Activated CD8-positive, alpha-beta memory T cell treated with anti-CD3 and anti-CD28 coated beads for 4 hours (primary cell): ENCODE results near the gene OSGEP.
"Not testable (repeated sequence)": the region's sequence is repeated elsewhere in the genome, so short reads cannot be mapped to it uniquely, and the experiment has no call there.

Source experiments
- DNase-seq, 2 donors: peaks; one replicate each; pipeline ENCODE4 v3.0.0-alpha.2; 2020; ENCODE audit warnings: low read depth in 2 of 2

Gene OSGEP

GRCh38 chr14:20469890-20470602 lies 15.4 kb upstream of the OSGEP start:
- DNase-seq = peak in 1 of 2 donors; percentile 38

DNA sequence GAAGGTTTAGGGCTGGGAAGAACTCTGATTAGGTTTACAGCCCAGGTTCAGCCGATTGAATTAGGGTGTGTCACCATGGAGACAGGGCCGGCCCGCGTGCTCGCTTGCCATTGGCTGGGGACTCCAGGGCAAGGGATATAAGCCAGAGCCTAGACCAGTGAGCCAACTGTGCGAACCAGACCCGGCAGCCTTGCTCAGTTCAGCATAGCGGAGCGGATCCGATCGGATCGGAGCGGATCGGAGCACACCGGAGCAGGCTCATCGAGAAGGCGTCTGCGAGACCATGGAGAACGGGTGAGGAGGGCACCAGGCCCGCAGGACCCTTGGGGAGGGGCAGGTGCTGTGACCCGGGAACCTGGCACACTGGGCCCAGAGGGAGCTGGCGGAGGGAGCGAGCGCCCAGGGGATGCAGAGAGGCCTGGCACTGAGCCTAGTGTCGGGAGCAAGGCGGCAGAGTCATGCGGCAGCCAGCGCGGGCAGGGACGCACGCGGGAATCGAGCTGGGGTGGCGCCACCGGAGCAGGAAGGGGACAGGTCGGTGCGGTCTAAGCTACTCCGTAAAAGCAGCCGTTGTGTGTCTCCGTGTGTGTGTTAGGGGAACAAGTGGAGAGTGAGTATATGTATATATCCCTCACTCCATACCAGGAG lies 14.8 kb upstream of the OSGEP start, which contains the start of gene PNP:
PNP (plus strand) TSS at position 165 of the 648 bp plus-strand sequence; CDS start at position 284, 119 bp downstream.
- DNase-seq = peak; percentile 71 to 79

DNA sequence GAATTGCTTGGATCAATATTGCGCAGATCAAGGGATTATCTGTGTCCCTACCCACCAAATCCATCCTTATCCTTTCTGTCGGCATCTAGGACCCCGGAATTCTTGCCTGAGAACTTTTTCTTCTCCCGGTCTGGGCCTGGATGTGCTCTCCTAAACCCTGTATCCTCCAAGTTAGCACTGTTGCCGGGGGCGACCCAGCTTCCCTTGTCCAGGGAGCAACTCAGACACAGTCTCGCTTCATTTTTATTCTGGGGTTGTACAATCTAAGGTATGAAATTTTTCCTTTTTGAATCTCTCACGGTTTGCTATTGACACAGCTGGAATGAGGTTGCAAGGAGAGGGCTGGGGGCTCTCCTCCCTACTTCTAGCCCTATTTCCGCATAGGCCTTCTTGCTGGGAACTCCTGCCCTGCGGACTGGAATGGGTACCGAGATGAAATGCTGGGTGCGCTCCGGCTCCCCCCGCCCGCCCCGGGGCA lies 14.2 kb upstream of the OSGEP start:
- DNase-seq = no peak

DNA sequence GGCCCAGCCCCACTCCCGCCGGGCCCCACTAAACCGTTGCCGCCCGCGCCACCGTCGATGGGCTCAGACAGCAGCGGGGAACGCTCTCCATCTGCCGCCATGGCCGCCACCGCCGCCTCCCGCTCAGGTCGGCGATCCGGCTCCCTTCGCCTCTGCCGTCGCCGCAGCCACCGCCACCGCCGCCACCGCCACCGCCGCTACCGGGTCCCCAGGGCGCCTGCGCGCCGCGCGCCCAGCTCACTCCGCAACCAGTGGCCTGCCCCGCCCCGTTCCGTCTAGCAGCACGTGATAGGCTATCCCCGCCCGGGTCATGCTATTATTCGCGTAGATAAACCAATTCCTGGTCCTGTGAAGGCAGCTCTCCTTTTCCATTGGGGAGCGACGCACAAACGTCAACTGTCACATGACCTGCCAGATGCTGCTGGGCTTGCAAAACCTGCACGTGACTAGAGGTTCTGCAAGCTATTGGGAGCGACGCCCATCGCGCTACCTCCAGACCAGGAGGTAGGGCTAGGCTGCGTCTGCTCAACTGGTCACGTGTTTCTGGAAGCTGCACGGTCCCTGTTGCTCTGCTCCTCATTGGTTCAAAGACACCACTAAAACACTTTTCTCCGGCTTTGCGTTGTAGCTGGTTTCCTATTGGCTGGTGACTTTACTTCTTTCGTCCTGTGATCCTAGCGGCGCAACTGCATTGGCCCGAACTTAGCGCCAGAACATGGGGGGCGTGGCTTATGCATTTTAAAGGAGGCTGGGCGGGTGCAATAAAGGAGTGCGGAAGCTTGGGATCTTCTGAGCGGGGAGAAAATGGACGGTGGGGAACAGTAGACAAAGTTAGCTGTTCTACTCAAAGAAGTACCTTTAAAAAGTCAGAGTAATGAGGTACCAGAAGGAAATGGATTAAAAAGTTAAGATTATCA lies 6.9 kb upstream of the OSGEP start, which contains the start of gene PIP4P1:
PIP4P1 (minus strand) TSS at position 210 of the 917 bp plus-strand sequence; CDS start at position 101, 109 bp downstream.
- peak; percentile 96 to 97 for DNase-seq

DNA sequence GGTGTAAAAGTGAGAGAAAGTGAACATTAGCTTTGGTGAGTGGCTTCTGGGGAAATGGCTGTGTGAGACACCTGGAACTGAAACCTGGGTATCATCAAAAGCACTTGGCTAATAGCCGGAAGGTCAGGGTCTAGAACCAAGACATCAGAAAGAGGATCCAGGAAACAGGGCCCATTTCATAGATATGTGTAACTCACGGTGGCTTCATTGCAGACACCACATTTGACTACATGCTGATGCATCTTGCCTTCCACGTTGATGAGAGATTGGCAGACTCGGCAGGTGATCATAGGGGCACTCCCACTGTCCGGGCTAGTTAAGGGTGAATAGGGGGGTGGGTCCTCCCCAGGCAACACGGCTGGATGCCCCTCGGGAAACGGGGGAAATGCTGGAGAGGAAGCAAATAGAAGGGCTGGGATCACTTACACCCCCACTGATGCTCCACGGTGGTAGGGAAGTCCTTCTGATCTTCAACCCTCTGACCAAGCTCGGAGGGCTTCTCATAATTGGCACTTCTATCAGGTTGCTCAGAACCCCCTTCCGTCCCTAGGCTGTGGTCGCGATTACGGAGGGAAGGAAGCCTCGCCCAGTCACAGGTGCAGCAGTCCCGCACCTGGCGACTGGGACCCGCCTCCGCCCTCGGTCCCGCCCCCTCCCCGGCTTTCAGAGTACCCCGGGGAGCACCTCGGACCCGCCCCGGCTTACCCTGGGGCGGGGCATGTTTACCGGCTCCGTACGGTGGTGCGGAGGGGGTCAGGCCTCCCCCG lies 6.0 kb upstream of the OSGEP start:
- DNase-seq = peak in 1 of 2 donors; percentile 26

- DNase-seq = no peak
These were observed 3.6 kb upstream of the OSGEP start for GRCh38 chr14:20458031-20458789.

DNA sequence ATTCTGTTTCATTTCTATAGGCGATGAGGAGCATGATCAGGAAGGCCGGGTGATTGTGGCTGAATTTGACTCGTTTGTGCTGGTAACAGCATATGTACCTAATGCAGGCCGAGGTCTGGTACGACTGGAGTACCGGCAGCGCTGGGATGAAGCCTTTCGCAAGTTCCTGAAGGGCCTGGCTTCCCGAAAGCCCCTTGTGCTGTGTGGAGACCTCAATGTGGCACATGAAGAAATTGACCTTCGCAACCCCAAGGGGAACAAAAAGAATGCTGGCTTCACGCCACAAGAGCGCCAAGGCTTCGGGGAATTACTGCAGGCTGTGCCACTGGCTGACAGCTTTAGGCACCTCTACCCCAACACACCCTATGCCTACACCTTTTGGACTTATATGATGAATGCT lies 2.4 kb upstream of the OSGEP start:
- DNase-seq = no peak

DNA sequence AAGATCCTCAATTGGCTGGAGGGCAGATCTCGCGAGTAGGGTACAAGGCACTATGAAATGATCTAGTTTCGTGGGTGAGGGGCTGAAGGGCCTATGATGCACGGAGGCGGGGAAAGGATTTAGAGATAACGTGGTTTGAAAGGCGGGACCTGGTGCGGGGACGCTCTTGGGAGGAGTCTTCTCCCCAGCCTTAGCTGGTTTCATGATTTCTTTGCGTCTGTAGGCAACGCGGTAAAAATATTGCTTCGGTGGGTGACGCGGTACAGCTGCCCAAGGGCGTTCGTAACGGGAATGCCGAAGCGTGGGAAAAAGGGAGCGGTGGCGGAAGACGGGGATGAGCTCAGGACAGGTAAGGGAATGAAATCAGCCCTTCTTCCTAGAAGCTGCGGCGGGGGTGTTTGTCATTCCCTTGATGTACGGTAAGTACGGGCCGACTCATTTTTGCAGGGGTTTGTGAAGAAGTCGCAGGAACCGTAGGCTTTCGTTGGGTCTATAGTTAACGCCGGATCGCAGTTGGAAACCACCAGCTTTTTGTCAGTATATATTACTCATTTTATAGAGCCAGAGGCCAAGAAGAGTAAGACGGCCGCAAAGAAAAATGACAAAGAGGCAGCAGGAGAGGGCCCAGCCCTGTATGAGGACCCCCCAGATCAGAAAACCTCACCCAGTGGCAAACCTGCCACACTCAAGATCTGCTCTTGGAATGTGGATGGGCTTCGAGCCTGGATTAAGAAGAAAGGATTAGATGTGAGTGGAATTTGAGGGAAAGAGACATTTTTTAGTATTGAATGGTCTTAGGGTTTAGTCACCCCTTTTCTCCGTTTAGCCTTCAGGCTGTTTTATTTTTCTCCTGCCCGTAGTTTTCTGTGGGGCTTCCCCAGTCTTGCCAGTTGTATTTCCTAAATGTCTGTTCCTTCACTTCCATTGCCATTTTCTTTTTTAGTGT lies 1.0 kb upstream of the OSGEP start:
- no peak for DNase-seq

- not testable (repeated sequence) for DNase-seq
These were observed 1.8 kb downstream of the OSGEP start for GRCh38 chr14:20452831-20453230.

DNA sequence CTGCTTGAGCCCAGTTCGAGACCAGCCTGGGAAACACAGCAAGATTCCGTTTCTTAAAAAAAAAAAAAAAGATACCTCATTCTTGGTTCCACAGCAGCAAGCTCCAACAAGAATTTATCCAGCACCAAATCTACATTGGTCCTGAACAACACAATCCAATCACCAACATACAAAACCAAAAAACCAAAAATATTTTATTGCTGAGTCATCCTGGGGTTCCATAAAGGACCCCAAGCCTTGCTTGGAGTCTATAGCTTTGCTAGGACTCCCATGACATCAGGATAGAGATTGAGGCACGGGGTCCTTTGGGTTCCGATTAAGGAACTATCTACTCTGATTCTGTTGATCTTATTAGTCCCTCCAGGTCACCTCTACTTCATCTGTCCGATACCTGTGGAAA lies 7.7 kb downstream of the OSGEP start:
- DNase-seq = no peak

GRCh38 chr14:20443650-20444049 lies 11.0 kb downstream of the OSGEP start:
- DNase-seq = not testable (repeated sequence)

DNA sequence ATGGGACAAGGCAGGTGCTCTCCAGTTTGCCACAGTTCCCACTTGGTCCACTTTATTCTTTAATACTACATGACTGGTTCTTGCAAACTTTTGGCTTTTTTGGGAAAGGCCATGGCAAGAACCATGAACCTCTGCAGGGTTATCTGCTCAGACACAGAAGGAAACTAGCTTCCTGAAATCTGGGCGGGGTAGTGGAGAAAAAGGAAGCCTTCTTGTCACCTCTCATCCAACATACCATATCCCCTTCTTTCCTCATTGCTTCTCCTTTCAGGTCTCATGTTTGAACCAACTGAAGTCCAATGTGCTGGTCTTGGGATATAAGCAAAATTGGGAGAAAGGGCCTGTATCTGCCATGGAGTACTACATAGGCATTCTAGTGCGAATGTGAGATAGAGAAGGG lies 13.2 kb downstream of the OSGEP start:
- DNase-seq = no peak

DNA sequence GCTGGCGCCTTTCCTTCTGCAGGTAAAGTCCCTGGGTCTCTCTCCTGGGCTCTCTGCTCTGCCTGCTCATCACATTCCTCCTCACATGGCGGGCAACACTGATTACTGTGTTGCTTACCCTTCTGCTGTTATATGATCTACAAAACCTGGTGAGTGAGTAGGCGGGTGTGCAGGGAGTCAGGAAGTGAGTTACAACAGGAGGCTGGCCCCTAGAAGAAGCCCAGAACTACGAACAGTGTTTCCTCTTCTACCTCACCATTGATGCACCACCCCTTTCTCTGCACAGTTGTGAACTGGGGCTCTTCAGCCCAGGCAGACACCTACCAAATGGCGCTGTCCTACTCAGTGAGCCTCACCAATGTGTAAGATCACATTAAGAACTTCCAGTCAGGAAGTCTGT lies 13.7 kb downstream of the OSGEP start:
- peak in 1 of 2 donors; percentile 19 for DNase-seq

DNA sequence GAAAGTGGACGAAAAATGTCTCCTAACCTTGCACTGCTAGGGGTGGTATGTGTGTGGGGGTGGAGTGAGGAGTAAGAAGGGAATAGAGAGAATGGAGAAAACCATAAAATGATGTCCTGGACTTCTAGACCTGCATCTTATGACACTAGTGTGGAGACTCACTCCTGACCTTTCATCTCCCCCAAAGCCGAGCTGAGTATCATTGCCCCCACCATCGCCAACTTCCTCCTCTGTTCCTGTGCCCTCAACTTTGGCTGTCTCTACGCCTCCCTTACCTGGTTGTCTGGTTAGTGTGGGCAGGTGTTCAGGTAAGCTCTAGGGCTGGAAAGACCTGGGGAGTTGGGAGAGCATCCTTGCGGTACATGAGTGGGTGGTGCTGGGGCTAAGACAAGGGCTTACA lies 14.1 kb downstream of the OSGEP start:
- DNase-seq = no peak

- DNase-seq = no peak
These were observed 15.9 kb downstream of the OSGEP start for GRCh38 chr14:20438664-20439063.

DNA sequence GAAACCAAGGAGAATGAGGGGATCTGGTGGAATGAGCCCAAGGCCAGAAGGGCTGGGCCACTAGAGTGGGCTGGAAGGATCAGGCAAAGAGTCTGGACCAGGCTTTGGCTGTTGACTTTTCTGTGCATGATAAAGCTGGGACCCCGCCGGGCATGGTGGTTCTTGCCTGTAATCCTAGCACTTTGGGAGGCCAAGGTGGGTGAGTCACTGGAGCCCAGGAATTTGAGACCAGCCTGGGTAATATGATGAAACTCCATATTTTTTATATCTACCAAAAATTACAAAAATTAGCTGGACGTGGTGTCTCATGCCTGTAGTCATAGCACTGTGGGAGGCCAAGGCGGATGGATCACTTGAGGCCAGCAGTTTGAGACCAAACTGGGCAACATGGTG lies 18.3 kb downstream of the OSGEP start:
- DNase-seq = no peak

DNA sequence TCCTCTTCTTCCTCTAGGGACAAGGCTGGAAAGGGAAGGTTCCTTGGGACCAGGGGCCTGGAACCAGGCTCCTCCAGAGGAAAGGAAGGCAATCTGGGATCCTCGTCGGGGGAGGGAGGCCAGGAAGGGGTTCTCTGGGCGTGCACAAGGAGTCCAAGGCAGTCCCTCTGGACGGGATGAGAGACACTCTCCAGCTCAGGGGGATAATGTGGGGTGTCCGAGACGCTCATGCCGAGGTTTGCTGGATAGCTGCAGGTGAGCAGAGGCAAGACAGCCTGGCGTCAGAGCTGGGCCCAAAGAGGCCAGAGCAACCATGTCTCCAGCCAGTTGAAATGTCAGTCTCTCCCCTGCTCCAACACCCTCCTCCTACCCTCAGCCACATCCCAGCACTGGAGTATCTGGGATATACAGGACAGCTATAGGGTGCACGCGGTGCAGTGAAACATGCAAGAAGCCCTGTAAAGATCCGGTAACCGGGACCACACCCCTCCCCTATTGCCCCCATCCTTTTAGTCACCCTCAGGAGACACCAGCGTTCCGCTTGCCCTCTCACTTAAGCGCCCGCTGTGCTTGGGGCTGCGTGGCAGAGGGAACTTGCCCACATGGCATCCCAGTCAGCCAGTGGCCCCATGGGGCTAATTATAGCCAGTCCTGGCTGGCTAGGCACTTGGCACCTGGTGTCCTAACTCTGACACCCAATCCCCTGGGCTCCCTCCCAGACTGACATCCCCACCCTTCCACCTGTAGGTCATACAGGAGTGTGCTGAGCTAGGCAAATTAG lies 18.8 kb downstream of the OSGEP start, which contains the start of gene KLHL33:
KLHL33 (minus strand) TSS at position 585 of the 781 bp plus-strand sequence; CDS start at position 230, 355 bp downstream.
- no peak for DNase-seq
